HepG2 (cell line): ENCODE data around the gene ARF6. TPM values are rescaled to one million over a fixed set of nuclear protein-coding genes. Genes with fewer than 3 reads are reported as not detected.

Source experiments
- ADNP ChIP-seq: sonication (generic); formaldehyde crosslinking; IDR thresholded peaks from 2 replicates; pipeline ENCODE4 v1.4.0; 2020; ENCODE audit warnings: missing genetic modification reagents
- BRF2 ChIP-seq: sonication (generic); formaldehyde crosslinking; IDR thresholded peaks from 2 replicates; pipeline ENCODE4 v1.8.1; 2022; ENCODE audit warnings: mild to moderate bottlenecking, missing genetic modification reagents
- FOXJ3 ChIP-seq: sonication (generic); formaldehyde crosslinking; IDR thresholded peaks from 2 replicates; pipeline ENCODE4 v1.4.0; 2020; ENCODE audit warnings: missing genetic modification reagents, mild to moderate bottlenecking, borderline replicate concordance
- HBP1 ChIP-seq: IDR thresholded peaks from 2 replicates; pipeline ENCODE4 v1.6.1; 2016; ENCODE audit warnings: low read depth, control low read depth
- IRF1 ChIP-seq: sonication (generic); formaldehyde crosslinking; IDR thresholded peaks from 2 replicates; pipeline ENCODE4 v1.4.0; 2020; ENCODE audit warnings: low read depth, mild to moderate bottlenecking, missing genetic modification reagents
- JUND ChIP-seq: sonication (generic); formaldehyde crosslinking; IDR thresholded peaks from 2 replicates; pipeline ENCODE4 v1.8.0; 2022; ENCODE audit warnings: mild to moderate bottlenecking, missing genetic modification reagents
- KLF16 ChIP-seq, 2 experiments: sonication (generic) in 1 of 2; formaldehyde crosslinking in 1 of 2; IDR thresholded peaks; 2 replicates each; pipeline versions ENCODE4 v1.6.1 to v1.8.0; 2016 to 2023; ENCODE audit warnings: missing genetic modification reagents in 2 of 2, missing compliant biosample characterization in 1 of 2
- NCOA2 ChIP-seq: sonication (generic); formaldehyde crosslinking; IDR thresholded peaks from 2 replicates; pipeline ENCODE4 v1.8.0; 2022; ENCODE audit warnings: inconsistent platforms
- NCOA5 ChIP-seq: sonication (generic); formaldehyde crosslinking; IDR thresholded peaks from 2 replicates; pipeline ENCODE4 v1.4.0; 2020; ENCODE audit warnings: missing genetic modification reagents
- SPEN ChIP-seq: sonication (generic); formaldehyde crosslinking; IDR thresholded peaks from 2 replicates; pipeline ENCODE4 v1.5.1; 2020; ENCODE audit warnings: low read depth, mild to moderate bottlenecking, missing genetic modification reagents
- TEAD3 ChIP-seq: optimal IDR thresholded peaks from 2 replicates; pipeline ENCODE3; 2016; ENCODE audit warnings: borderline replicate concordance
- ZBTB1 ChIP-seq: sonication (generic); formaldehyde crosslinking; IDR thresholded peaks from 2 replicates; pipeline ENCODE4 v1.4.0; 2020; ENCODE audit warnings: missing genetic modification reagents, borderline replicate concordance
- ZBTB10 ChIP-seq: sonication (generic); formaldehyde crosslinking; IDR thresholded peaks from 2 replicates; pipeline ENCODE4 v1.4.0; 2020; ENCODE audit warnings: missing genetic modification reagents, borderline replicate concordance
- ZBTB33 ChIP-seq: sonication (generic); formaldehyde crosslinking; IDR thresholded peaks from 2 replicates; pipeline ENCODE4 v1.4.0; 2020; ENCODE audit warnings: missing genetic modification reagents
- ZBTB7B ChIP-seq: sonication (generic); formaldehyde crosslinking; IDR thresholded peaks from 2 replicates; pipeline ENCODE4 v1.4.0; 2020; ENCODE audit warnings: missing genetic modification reagents
- ZKSCAN8 ChIP-seq: IDR thresholded peaks from 2 replicates; pipeline ENCODE4 v1.6.1; 2016; ENCODE audit warnings: borderline replicate concordance, missing genetic modification reagents, missing compliant biosample characterization
- ZNF143 ChIP-seq: sonication (generic); formaldehyde crosslinking; IDR thresholded peaks from 2 replicates; pipeline ENCODE4 v1.4.0; 2020; ENCODE audit warnings: missing genetic modification reagents
- ZNF253 ChIP-seq: sonication (generic); formaldehyde crosslinking; IDR thresholded peaks from 2 replicates; pipeline ENCODE4 v1.8.0; 2022; ENCODE audit warnings: mild to moderate bottlenecking, missing genetic modification reagents, borderline replicate concordance
- ZNF276 ChIP-seq: sonication (generic); formaldehyde crosslinking; IDR thresholded peaks from 2 replicates; pipeline ENCODE4 v1.4.0; 2020; ENCODE audit warnings: mild to moderate bottlenecking, low read depth, missing genetic modification reagents
- polyA plus RNA-seq, 8 experiments: library from polyadenylated mRNA; depleted of rRNA in 3 of 8; stranded (reverse) in 7 of 8; unstranded in 1 of 8; fragments of >200 nt; fragmentation: Illumina TruSeq in 4 of 8; extraction: Trizol in 4 of 8; gene quantifications; 2 replicates each; pipeline versions ENCODE4 v1.2.1 to v1.2.3, GENCODE V29; 2011 to 2016; ENCODE audit warnings: low read depth in 4 of 8, missing spikeins in 1 of 8, mixed read lengths in 1 of 8; ENCODE audit not compliant: insufficient read depth in 1 of 8
- total RNA-seq, 5 experiments: library from RNA; depleted of rRNA; stranded (reverse); fragments of >200 nt; fragmentation: Illumina TruSeq; extraction: Trizol; gene quantifications; 2 replicates each; pipeline ENCODE4 v1.2.3, GENCODE V29; 2016; ENCODE audit warnings: low read depth in 1 of 5

The ARF6 gene
- total and polyA plus RNA-seq, 2 of the 13 experiments (the other 11 are each of a cell fraction or from before 2014, with no cell fraction given), result 12.7 to 31.9 TPM

- TF ChIP-seq ZNF276 (CRISPR knock-in tag), result no peak
- TF ChIP-seq NCOA2, result no peak
- 0 out of 2 replicates have a peak, but pooled peaks have one; percentile 51 for TF ChIP-seq SPEN
- peak; percentile 100 for TF ChIP-seq TEAD3 (CRISPR knock-in tag)
- 0 out of 2 replicates have a peak, but pooled peaks have one; percentile 39 for TF ChIP-seq ZKSCAN8 (CRISPR knock-in tag)
- TF ChIP-seq HBP1 (CRISPR knock-in tag), result no peak
- TF ChIP-seq JUND, result no peak
- 0 out of 2 replicates have a peak, but pooled peaks have one; percentile 5 for TF ChIP-seq ZBTB7B (CRISPR knock-in tag)
- no peak for TF ChIP-seq IRF1 (CRISPR knock-in tag)
- peak; percentile 88 for TF ChIP-seq ADNP (CRISPR knock-in tag)
- peak; percentile 58; the same call in 1 of the 2 replicates for TF ChIP-seq FOXJ3 (CRISPR knock-in tag)
- no peak for TF ChIP-seq BRF2 (CRISPR knock-in tag)
- peak; percentile 53; the same call in 1 of the 2 replicates for TF ChIP-seq ZBTB33
- TF ChIP-seq NCOA5, result no peak
- peak in 1 of 2 experiments; percentile 75; a peak in 1 of 4 replicates for TF ChIP-seq KLF16 (CRISPR knock-in tag; IDR thresholded peaks at IDR 0.05)
- no peak for TF ChIP-seq ZBTB10
- TF ChIP-seq ZBTB1 (CRISPR knock-in tag), result no peak
- no peak for TF ChIP-seq ZNF143 (CRISPR knock-in tag)
- no peak for TF ChIP-seq ZNF253 (CRISPR knock-in tag)
Observed at GRCh38 chr14:49853572-49854375, 39.1 kb upstream of the ARF6 start (continued).
